NCI-H2227 (cell line): Measurements from ENCODE around the gene PEX14.

Source experiments
- DNase-seq: peaks from one replicate; lab custom pipeline; 2025; ENCODE audit not compliant: unreplicated experiment; lab: John Stamatoyannopoulos, UW

The PEX14 gene

GRCh38 chr1:10589074-10589473 lies 114.3 kb downstream of the PEX14 start:
- no peak for DNase-seq

- DNase-seq: no peak
Observed at GRCh38 chr1:10591010-10591409, 116.3 kb downstream of the PEX14 start.

GRCh38 chr1:10592373-10592772 lies 117.6 kb downstream of the PEX14 start:
- no peak for DNase-seq

GRCh38 chr1:10593750-10594149 lies 119.0 kb downstream of the PEX14 start:
- no peak for DNase-seq

- no peak for DNase-seq
Observed at GRCh38 chr1:10594595-10595223, 120.0 kb downstream of the PEX14 start.

GRCh38 chr1:10596780-10597179 lies 122.0 kb downstream of the PEX14 start:
- DNase-seq: no peak

GRCh38 chr1:10597492-10598388 lies 123.0 kb downstream of the PEX14 start:
- DNase-seq: no peak

GRCh38 chr1:10598389-10598702 lies 123.6 kb downstream of the PEX14 start:
- DNase-seq: no peak

- no peak for DNase-seq
Observed at GRCh38 chr1:10599194-10599861, 124.6 kb downstream of the PEX14 start.

- DNase-seq: no peak
Observed at GRCh38 chr1:10601342-10602070, 126.8 kb downstream of the PEX14 start.

GRCh38 chr1:10602936-10603335 lies 128.2 kb downstream of the PEX14 start:
- DNase-seq: no peak

- DNase-seq: no peak
Observed at GRCh38 chr1:10604966-10605365, 130.2 kb downstream of the PEX14 start.

GRCh38 chr1:10606064-10606463 lies 131.3 kb downstream of the PEX14 start:
- no peak for DNase-seq

- no peak for DNase-seq
Observed at GRCh38 chr1:10607228-10607627, 132.5 kb downstream of the PEX14 start.

GRCh38 chr1:10608690-10609089 lies 133.9 kb downstream of the PEX14 start:
- no peak for DNase-seq

- no peak for DNase-seq
Observed at GRCh38 chr1:10610901-10611600, 136.3 kb downstream of the PEX14 start.

GRCh38 chr1:10612436-10613160 lies 137.8 kb downstream of the PEX14 start:
- no peak for DNase-seq

- DNase-seq: no peak
Observed at GRCh38 chr1:10613340-10613739, 138.6 kb downstream of the PEX14 start.

- no peak for DNase-seq
Observed at GRCh38 chr1:10613861-10614260, 139.1 kb downstream of the PEX14 start.
